ENCODE results near the gene RNF39. TPM values are rescaled to one million over a fixed set of nuclear protein-coding genes. Genes with fewer than 3 reads are reported as not detected.

The RNF39 gene
- total and polyA plus RNA-seq, 4 donors = 1.0 to 2.3 (median 1.3) TPM; not detected in 1

- Histone ChIP-seq H3K36me3 (ENCODE audit: control insufficient read depth in 4 of 4, insufficient read depth in 4 of 4, low read length in 4 of 4) (no peaks in the 10 kb centered on the region), H3K4me3 (no peak overlapping the region), H3K9ac (ENCODE audit: insufficient read depth in 1 of 2, low read length in 2 of 2) (no peak overlapping the region), H3K27me3 (ENCODE audit: control insufficient read depth in 3 of 3, insufficient read depth in 3 of 3, low read length in 2 of 3) (peaks cover 0 to 67% (median 50%) of the 10 kb centered on the region in 3 donors), H3K27ac (ENCODE audit: low read depth in 1 of 2, low read length in 1 of 2) (no peak overlapping the region), H3K9me3 (ENCODE audit: control insufficient read depth in 4 of 4, insufficient read depth in 3 of 4, low read length in 3 of 4) (no peaks in the 10 kb centered on the region), H3K4me1 (ENCODE audit: control insufficient read depth in 5 of 5, insufficient read depth in 5 of 5, low read length in 5 of 5) (peaks cover 6 to 24% (median 10%) of the 10 kb centered on the region in 5 donors)
- DNase-seq (no peak), ATAC-seq (ENCODE audit: insufficient read depth, low FRiP score) (no peak)
- 36 to 53% methylated on average over 3 of the region's 3 CpGs for WGBS, 2 donors
- TF ChIP-seq CTCF (IDR thresholded peaks at IDR 0.05; ENCODE audit: control extremely low read depth, extremely low read depth) = no peak
Measured at GRCh38 chr6:30103872-30104179, 28.3 kb upstream of the RNF39 start.

- Histone ChIP-seq H3K9ac (ENCODE audit: insufficient read depth in 1 of 2, low read length in 2 of 2) (no peak overlapping the region), H3K27me3 (ENCODE audit: control insufficient read depth in 3 of 3, insufficient read depth in 3 of 3, low read length in 2 of 3) (peaks cover 0 to 68% (median 55%) of the 10 kb centered on the region in 3 donors), H3K9me3 (ENCODE audit: control insufficient read depth in 4 of 4, insufficient read depth in 3 of 4, low read length in 3 of 4) (no peaks in the 10 kb centered on the region), H3K4me3 (peak overlapping the region; percentile 5), H3K4me1 (ENCODE audit: control insufficient read depth in 5 of 5, insufficient read depth in 5 of 5, low read length in 5 of 5) (peaks cover 6 to 24% (median 10%) of the 10 kb centered on the region in 5 donors), H3K27ac (ENCODE audit: low read depth in 1 of 2, low read length in 1 of 2) (no peak overlapping the region), H3K36me3 (ENCODE audit: control insufficient read depth in 4 of 4, insufficient read depth in 4 of 4, low read length in 4 of 4) (no peaks in the 10 kb centered on the region)
- DNase-seq (peak; percentile 85 to 90 (median 89)), ATAC-seq (ENCODE audit: insufficient read depth, low FRiP score) (peak; percentile 82)
- WGBS, 2 donors = 1 to 4% methylated on average over 36 of the region's 36 CpGs
- TF ChIP-seq CTCF (IDR thresholded peaks at IDR 0.05; ENCODE audit: control extremely low read depth, extremely low read depth) = peak; percentile 96
Measured at GRCh38 chr6:30102970-30103871, 27.7 kb upstream of the RNF39 start.

- no peak overlapping the region for H3K9ac ChIP-seq (ENCODE audit: insufficient read depth in 1 of 2, low read length in 2 of 2)
- TF ChIP-seq CTCF (IDR thresholded peaks at IDR 0.05; ENCODE audit: control extremely low read depth, extremely low read depth) = no peak
- ATAC-seq (ENCODE audit: insufficient read depth, low FRiP score) (no peak), DNase-seq (peak in 2 of 3 donors; percentile 11 to 14)
- no peaks in the 10 kb centered on the region for H3K9me3 ChIP-seq (ENCODE audit: control insufficient read depth in 4 of 4, insufficient read depth in 3 of 4, low read length in 3 of 4)
- peaks cover 6 to 24% (median 10%) of the 10 kb centered on the region in 5 donors for H3K4me1 ChIP-seq (ENCODE audit: control insufficient read depth in 5 of 5, insufficient read depth in 5 of 5, low read length in 5 of 5)
- peaks cover 0 to 69% (median 58%) of the 10 kb centered on the region in 3 donors for H3K27me3 ChIP-seq (ENCODE audit: control insufficient read depth in 3 of 3, insufficient read depth in 3 of 3, low read length in 2 of 3)
- WGBS, 2 donors = 34 to 35% methylated on average over 15 of the region's 15 CpGs
- no peak overlapping the region for H3K4me3 ChIP-seq
- H3K36me3 ChIP-seq (ENCODE audit: control insufficient read depth in 4 of 4, insufficient read depth in 4 of 4, low read length in 4 of 4) = no peaks in the 10 kb centered on the region
- H3K27ac ChIP-seq (ENCODE audit: low read depth in 1 of 2, low read length in 1 of 2) = peak overlapping the region in 1 of 2 donors; percentile 55
Measured at GRCh38 chr6:30102414-30102969, 26.9 kb upstream of the RNF39 start.

Data from lung (tissue), 12 donors.